NCI-H2029 (cell line): ENCODE data around the gene CROT.

ENCODE experiments used
- DNase-seq: peaks from one replicate; lab custom pipeline; 2025; lab: John Stamatoyannopoulos, UW

The CROT gene

GRCh38 chr7:87414794-87415188 is 69.3 kb downstream of the CROT start:
- no peak for DNase-seq

DNA sequence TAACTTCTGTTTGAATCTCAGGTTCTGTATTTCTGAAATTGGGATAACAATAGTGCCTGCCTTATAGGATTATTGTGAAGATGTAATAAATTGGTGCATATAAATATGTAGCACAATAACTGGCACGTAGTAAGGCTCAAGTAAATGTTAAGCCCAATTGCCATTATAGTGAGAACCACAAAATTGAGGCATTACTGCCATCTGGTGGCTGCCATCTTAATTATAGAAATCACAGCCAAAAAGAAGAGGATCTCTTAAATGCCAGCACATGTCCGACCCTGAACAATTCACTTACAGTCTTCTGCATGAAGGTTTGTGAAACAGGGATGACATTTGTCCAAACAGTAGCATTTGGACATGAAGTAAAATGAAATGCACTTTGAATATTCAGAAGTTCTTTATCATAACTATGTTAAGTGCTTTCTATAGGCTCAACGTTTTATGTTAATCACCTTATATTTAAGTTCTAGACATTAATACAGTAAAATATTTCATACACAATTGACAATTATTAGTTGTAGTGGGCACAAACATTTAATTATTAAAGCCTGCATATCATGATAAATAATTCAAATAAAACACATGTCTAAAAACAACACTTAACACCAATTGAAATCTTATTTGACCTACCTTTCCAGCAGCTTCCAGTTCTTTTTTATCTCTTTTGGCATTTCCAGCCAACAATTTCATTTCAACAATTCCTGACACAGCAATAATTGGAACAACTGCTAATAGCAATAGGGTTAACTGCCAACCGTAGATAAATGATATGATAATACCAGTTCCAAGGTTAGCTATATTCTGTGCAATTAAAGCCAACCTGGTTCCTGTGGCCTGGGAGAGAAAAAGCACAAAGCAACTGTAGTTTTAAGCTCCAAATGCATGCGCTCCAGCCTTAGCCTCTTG is 71.5 kb downstream of the CROT start:
- DNase-seq: peak; percentile 35

GRCh38 chr7:87420173-87420572 is 74.7 kb downstream of the CROT start:
- no peak for DNase-seq

- no peak for DNase-seq
Measured at GRCh38 chr7:87424075-87424474, 78.6 kb downstream of the CROT start.

DNA sequence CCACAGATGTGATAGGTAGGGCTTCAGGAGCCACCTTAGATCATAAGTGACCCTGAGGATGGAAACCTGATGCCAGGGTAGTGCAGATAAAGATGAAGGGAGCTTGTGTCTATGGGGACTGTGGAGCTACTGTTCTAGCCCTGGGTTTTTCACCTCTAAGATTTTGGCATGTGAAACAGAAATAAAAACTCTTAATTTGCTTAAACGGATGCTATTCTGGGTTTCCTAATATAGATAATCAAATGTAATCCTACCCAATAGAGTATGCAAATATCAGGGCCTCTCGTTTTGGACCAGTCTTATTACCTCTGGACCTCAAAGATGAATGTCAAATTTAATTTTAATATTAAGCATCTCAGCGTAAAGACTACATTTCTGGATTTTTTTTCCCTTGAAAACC is 80.7 kb downstream of the CROT start:
- no peak for DNase-seq

- DNase-seq: no peak
Measured at GRCh38 chr7:87427288-87427687, 81.8 kb downstream of the CROT start.

- no peak for DNase-seq
Measured at GRCh38 chr7:87432536-87432935, 87.1 kb downstream of the CROT start.

- no peak for DNase-seq
Measured at GRCh38 chr7:87435546-87435945, 90.1 kb downstream of the CROT start.

DNA sequence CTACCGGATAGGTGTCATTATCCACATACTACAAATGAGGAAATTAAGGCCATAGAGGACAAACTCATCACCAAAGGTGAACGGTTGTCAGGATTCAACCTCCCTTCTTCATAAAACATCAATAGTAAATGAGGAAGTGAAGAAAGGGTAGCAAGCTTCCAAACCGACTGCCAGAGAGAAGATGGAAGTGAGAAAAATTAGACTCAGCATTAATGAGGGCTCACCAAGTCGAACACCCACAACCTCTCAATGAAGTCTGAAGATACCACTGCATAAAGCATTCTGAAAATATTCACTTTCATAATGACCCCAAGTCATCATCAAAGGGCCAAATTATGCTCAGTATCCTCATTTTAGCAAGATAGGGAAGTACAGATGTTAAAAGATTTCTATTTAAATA is 100.4 kb downstream of the CROT start:
- DNase-seq: no peak

DNA sequence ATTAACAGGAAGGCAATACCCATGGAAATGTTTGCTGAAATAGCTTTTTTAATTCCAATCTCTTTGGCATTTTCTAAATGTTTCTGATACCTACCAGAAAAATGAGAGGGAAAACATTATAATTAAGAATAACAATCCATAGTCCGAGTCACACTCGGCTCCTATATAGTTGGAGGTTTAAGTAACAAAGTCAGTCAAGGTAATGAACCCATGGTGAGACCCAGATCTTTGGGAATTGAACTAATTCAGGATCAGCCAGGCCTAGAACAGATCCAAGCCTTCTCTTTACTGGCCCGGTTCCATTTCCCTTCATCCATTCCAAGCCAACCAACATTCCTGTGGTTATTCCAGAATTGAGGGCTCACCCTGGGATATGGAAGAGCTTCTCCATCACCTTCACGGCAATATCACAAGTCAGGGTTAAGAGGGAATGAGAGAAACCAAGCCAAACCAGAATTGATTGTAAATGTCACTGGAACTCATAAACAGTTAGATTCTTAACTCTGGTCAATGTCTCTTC is 101.7 kb downstream of the CROT start:
- DNase-seq: no peak

- DNase-seq: no peak
Measured at GRCh38 chr7:87448388-87448787, 102.9 kb downstream of the CROT start.
